Endothelial cell of umbilical vein (primary cell): ENCODE results near the gene CCNG1. TPM values are rescaled to one million over a fixed set of nuclear protein-coding genes. Genes with fewer than 3 reads are reported as not detected.

Experiments used
- BruUV-seq: library from RNA; stranded (reverse); fragments of 400-500 nt; replicated peaks from 2 replicates; lab custom pipeline; 2021; lab: Mats Ljungman, UMichigan
- CTCF ChIA-PET: fragments of 300-600, 350-600 bp; sonication (Branson Sonifier 250); formaldehyde crosslinking; loops from one replicate; lab custom pipeline; 2021; ENCODE audit warnings: antibody characterized with exemption, inconsistent platforms; lab: Charles Lee
- POLR2A ChIA-PET: fragments of 300-600, 350-600 bp; sonication (Branson Sonifier 250); formaldehyde crosslinking; loops from one replicate; lab custom pipeline; 2021; ENCODE audit warnings: antibody characterized with exemption, inconsistent platforms; lab: Charles Lee
- DNase-seq: peaks from one replicate; pipeline ENCODE4 v3.0.0-alpha.2; 2011; ENCODE audit warnings: low read depth, low spot score
- FAIRE-seq: peaks from 2 replicates; lab custom pipeline; 2011; peaks lifted over from hg19 to GRCh38; lab: Jason Lieb, UNC
- H2AFZ ChIP-seq: 2 replicates; pipeline ENCODE4 v1.6.0; 2012; ENCODE audit warnings: low read depth, low read length, control low read depth, inconsistent platforms
- H3K27ac ChIP-seq: 2 replicates; pipeline ENCODE4 v1.5.1; 2011; ENCODE audit warnings: low read depth, mild to moderate bottlenecking, control low read depth, low read length, moderate library complexity; ENCODE audit not compliant: insufficient read depth
- H3K27me3 ChIP-seq, 2 experiments: 2 replicates each; pipeline versions ENCODE4 v1.6.0 to v1.6.1; 2011; ENCODE audit warnings: low read length in 2 of 2, mixed read lengths in 1 of 2; ENCODE audit not compliant: control insufficient read depth in 2 of 2, insufficient read depth in 2 of 2
- H3K36me3 ChIP-seq, 2 experiments: 2 replicates in 1 of 2; 3 replicates in 1 of 2; pipeline ENCODE4 v1.5.1; 2011; ENCODE audit warnings: low read length in 2 of 2, mild to moderate bottlenecking in 1 of 2, moderate library complexity in 1 of 2; ENCODE audit not compliant: control insufficient read depth in 2 of 2, insufficient read depth in 2 of 2; ENCODE audit errors: extremely low read depth in 1 of 2
- H3K4me1 ChIP-seq: 3 replicates; pipeline ENCODE4 v1.5.1; 2011; ENCODE audit warnings: mild to moderate bottlenecking, low read length; ENCODE audit not compliant: control insufficient read depth, insufficient read depth; ENCODE audit errors: extremely low read depth
- H3K4me2 ChIP-seq: 2 replicates; pipeline ENCODE4 v1.6.1; 2011; ENCODE audit warnings: low read length, control low read depth, mixed read lengths; ENCODE audit not compliant: insufficient read depth
- H3K4me3 ChIP-seq, 3 experiments: fragments of 200-600 bp in 1 of 3; sonication (generic), shearing (Covaris generic) in 1 of 3; replicated peaks in 1 of 3; 2 replicates each; pipeline ENCODE4 v1.5.1; 2011 to 2016; ENCODE audit warnings: control low read depth in 3 of 3, low read length in 3 of 3, mild to moderate bottlenecking in 2 of 3, inconsistent platforms in 1 of 3, low read depth in 1 of 3, moderate library complexity in 1 of 3; ENCODE audit not compliant: insufficient read depth in 1 of 3
- H3K79me2 ChIP-seq: 2 replicates; pipeline ENCODE4 v1.6.0; 2012; ENCODE audit warnings: low read length, inconsistent platforms; ENCODE audit not compliant: control insufficient read depth, insufficient read depth
- H3K9ac ChIP-seq: replicated peaks from 2 replicates; pipeline ENCODE3; 2011; ENCODE audit warnings: low read length, control low read depth; ENCODE audit not compliant: insufficient read depth; ENCODE audit errors: extremely low read depth
- H3K9me1 ChIP-seq: replicated peaks from 3 replicates; pipeline ENCODE4 v1.6.0; 2011; ENCODE audit warnings: mild to moderate bottlenecking, low read length; ENCODE audit not compliant: control insufficient read depth, insufficient read depth; ENCODE audit errors: extremely low read depth
- H3K9me3 ChIP-seq: replicated peaks from 2 replicates; pipeline ENCODE4 v1.5.1; 2012; ENCODE audit warnings: low read length, inconsistent platforms; ENCODE audit not compliant: control insufficient read depth, insufficient read depth
- H4K20me1 ChIP-seq: replicated peaks from 2 replicates; pipeline ENCODE3; 2011; ENCODE audit warnings: mild to moderate bottlenecking, low read length; ENCODE audit not compliant: control insufficient read depth, insufficient read depth; ENCODE audit errors: extremely low read depth
- EZH2 ChIP-seq: IDR thresholded peaks from 2 replicates; pipeline ENCODE4 v1.6.1; 2012; ENCODE audit warnings: borderline replicate concordance, low read depth, mild to moderate bottlenecking, moderate library complexity, low read length, inconsistent platforms; ENCODE audit not compliant: severe bottlenecking
- FOS ChIP-seq: IDR thresholded peaks from 2 replicates; pipeline ENCODE4 v1.6.1; 2011; ENCODE audit warnings: mild to moderate bottlenecking, low read length, moderate library complexity, borderline replicate concordance; ENCODE audit not compliant: insufficient read depth
- GATA2 ChIP-seq: IDR thresholded peaks from 2 replicates; pipeline ENCODE4 v1.7.0; 2011; ENCODE audit warnings: low read depth, mild to moderate bottlenecking, moderate library complexity, mixed read lengths, low read length; ENCODE audit not compliant: insufficient read length, insufficient read depth
- JUN ChIP-seq: IDR thresholded peaks from 2 replicates; pipeline ENCODE4 v1.6.1; 2011; ENCODE audit warnings: borderline replicate concordance, low read depth; ENCODE audit not compliant: insufficient read length, insufficient read depth
- MYC ChIP-seq: IDR thresholded peaks from one replicate; pipeline ENCODE4 v1.6.1; 2011; ENCODE audit warnings: mild to moderate bottlenecking, low read depth, low read length
- POLR2A ChIP-seq: IDR thresholded peaks from 2 replicates; pipeline ENCODE4 v1.6.1; 2012; ENCODE audit warnings: low read depth, mild to moderate bottlenecking, control low read depth, low read length
- POLR2AphosphoS5 ChIP-seq: IDR thresholded peaks from 2 replicates; pipeline ENCODE4 v1.6.1; 2012; ENCODE audit warnings: low read depth, mild to moderate bottlenecking, control low read depth, low read length, moderate library complexity; ENCODE audit not compliant: insufficient read depth
- dilution Hi-C: fragments of 300-500 bp; cut with MboI; formaldehyde crosslinking; loops from one replicate; pipeline ENCODE4 v1.15.0; 2019; ENCODE audit warnings: low sequenced_read_pairs; ENCODE audit not compliant: extremely low pct_ligation_motif_present
- intact Hi-C: fragments of 100-400 bp; cut with micrococcal nuclease; formaldehyde crosslinking; loops from one replicate; pipeline ENCODE4 v1.10.0; 2022
- polyA plus RNA-seq, 4 experiments: library from polyadenylated mRNA; depleted of rRNA in 3 of 4; stranded (reverse) in 3 of 4; unstranded in 1 of 4; fragments of >200 nt; gene quantifications; 2 replicates each; pipeline versions ENCODE4 v1.2.1 to v1.2.3, GENCODE V29; 2011 to 2012; ENCODE audit warnings: missing spikeins in 1 of 4
- total RNA-seq: library from RNA; stranded (reverse); gene quantifications from 2 replicates; pipeline ENCODE4 v1.2.3, GENCODE V29; 2021
- TF ChIP-seq, protein P1 (sequence below), 2 donors: IDR thresholded peaks; 1 replicate in 1 of 2; 2 replicates in 1 of 2; pipeline ENCODE4 v1.5.1; 2011; ENCODE audit warnings: low read length in 2 of 2, mild to moderate bottlenecking in 2 of 2, moderate library complexity in 2 of 2, control low read depth in 1 of 2, inconsistent platforms in 1 of 2, low read depth in 1 of 2; ENCODE audit not compliant: insufficient read depth in 1 of 2; ENCODE audit errors: extremely low read depth in 1 of 2
- TF ChIP-seq, protein P2 (sequence below): IDR thresholded peaks from 2 replicates; pipeline ENCODE4 v1.6.1; 2011; ENCODE audit not compliant: insufficient read depth, insufficient read length

CCNG1 gene
- total and polyA plus RNA-seq, 2 donors (not counting 3 experiments of a cell fraction or from before 2014, with no cell fraction given), result 47.2 to 186 TPM

DNA sequence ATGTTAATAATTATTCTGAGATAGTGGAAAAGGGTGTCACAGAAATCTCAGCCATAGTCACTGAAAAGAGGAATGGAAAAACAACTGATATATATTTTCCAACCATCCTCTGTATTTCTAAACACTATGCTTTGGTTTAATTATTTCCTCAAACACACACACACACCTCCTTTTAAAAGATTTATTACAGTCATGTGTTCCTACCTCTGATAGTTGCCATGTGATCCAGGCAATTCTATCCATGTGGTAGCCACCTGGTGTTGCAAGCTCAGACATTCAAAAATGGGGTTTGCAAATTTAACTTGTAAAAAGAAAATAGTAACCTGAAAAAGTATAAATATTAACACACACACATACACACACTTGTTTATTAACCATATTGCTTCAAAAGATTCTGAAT lies 40.0 kb upstream of the CCNG1 start:
- BruUV-seq, result no TSS peak
- dilution Hi-C loops, result no loop called here
- no peaks in the 10 kb centered on the region for H3K9me3 ChIP-seq

More for the DNA sequence above, 40.0 kb upstream of the CCNG1 start:
- no peaks in the 10 kb centered on the region for H4K20me1 ChIP-seq
- no peaks in the 10 kb centered on the region for H3K79me2 ChIP-seq
- POLR2A ChIA-PET, result no interaction called here
- no peak for FAIRE-seq
- CTCF ChIA-PET, result interaction anchor here (1.6 kb wide), 1 partner anchor 11 kb away, joined by 5 read pairs; no protein-coding TSS in a partner anchor
- peaks cover 2% of the 10 kb centered on the region in 2 experiments for H3K27me3 ChIP-seq
- intact Hi-C loops, result no loop called here
- H3K4me1 ChIP-seq, result no peaks in the 10 kb centered on the region
- no peak overlapping the region for H3K4me2 ChIP-seq
- H3K27ac ChIP-seq, result no peak overlapping the region
- no peaks in the 10 kb centered on the region for H3K36me3 ChIP-seq
- TF ChIP-seq JUN (no peak), POLR2A (no peak), POLR2AphosphoS5 (no peak), FOS (no peak), EZH2 (no peak), GATA2 (no peak), MYC (no peak)
- TF ChIP-seq, protein P1, sequence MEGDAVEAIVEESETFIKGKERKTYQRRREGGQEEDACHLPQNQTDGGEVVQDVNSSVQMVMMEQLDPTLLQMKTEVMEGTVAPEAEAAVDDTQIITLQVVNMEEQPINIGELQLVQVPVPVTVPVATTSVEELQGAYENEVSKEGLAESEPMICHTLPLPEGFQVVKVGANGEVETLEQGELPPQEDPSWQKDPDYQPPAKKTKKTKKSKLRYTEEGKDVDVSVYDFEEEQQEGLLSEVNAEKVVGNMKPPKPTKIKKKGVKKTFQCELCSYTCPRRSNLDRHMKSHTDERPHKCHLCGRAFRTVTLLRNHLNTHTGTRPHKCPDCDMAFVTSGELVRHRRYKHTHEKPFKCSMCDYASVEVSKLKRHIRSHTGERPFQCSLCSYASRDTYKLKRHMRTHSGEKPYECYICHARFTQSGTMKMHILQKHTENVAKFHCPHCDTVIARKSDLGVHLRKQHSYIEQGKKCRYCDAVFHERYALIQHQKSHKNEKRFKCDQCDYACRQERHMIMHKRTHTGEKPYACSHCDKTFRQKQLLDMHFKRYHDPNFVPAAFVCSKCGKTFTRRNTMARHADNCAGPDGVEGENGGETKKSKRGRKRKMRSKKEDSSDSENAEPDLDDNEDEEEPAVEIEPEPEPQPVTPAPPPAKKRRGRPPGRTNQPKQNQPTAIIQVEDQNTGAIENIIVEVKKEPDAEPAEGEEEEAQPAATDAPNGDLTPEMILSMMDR (IDR thresholded peaks at IDR 0.05; ENCODE audit: extremely low read depth in 1 of 2, insufficient read depth in 1 of 2, low read depth in 1 of 2, low read length in 2 of 2), result no peak
- TF ChIP-seq, protein P2, sequence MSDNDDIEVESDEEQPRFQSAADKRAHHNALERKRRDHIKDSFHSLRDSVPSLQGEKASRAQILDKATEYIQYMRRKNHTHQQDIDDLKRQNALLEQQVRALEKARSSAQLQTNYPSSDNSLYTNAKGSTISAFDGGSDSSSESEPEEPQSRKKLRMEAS, result no peak
- no peak overlapping the region for H3K4me3 ChIP-seq
- no peaks in the 10 kb centered on the region for H3K9me1 ChIP-seq
- DNase-seq, result no peak
- H2AFZ ChIP-seq, result no peak overlapping the region
- no peak overlapping the region for H3K9ac ChIP-seq
